Prostate gland (tissue), 2 donors: ENCODE measurements around the gene FGGY. TPM values are rescaled to one million over a fixed set of nuclear protein-coding genes. Genes with fewer than 3 reads are reported as not detected.

Experiments
- DNase-seq: peaks from one replicate; pipeline ENCODE4 v3.0.0-alpha.2; 2019; ENCODE audit warnings: low spot score
- H3K27ac ChIP-seq, 2 donors: fragments of 200-600 bp; sonication (generic); 2 replicates each; pipeline ENCODE4 v1.5.1; 2017 to 2019
- H3K27me3 ChIP-seq: fragments of 200-600 bp; sonication (generic); replicated peaks from 2 replicates; pipeline ENCODE4 v1.5.1; 2019; ENCODE audit not compliant: insufficient read depth
- H3K36me3 ChIP-seq, 2 donors: fragments of 200-600 bp; sonication (generic); 1 replicate in 1 of 2; 2 replicates in 1 of 2; pipeline versions ENCODE4 v1.5.1 to v1.8.1; 2017 to 2019
- H3K4me1 ChIP-seq: fragments of 200-600 bp; sonication (generic); replicated peaks from 2 replicates; pipeline ENCODE4 v1.5.1; 2019
- H3K4me3 ChIP-seq, 2 donors: fragments of 200-600 bp; sonication (generic); 2 replicates each; pipeline ENCODE4 v1.5.1; 2017 to 2019
- H3K9me3 ChIP-seq: fragments of 200-600 bp; sonication (generic); 2 replicates; pipeline ENCODE4 v1.5.1; 2017
- POLR2A ChIP-seq: fragments of 450-650 bp; IDR thresholded peaks from one replicate; pipeline ENCODE4 v1.6.1; 2016; ENCODE audit warnings: antibody characterized with exemption, mild to moderate bottlenecking
- POLR2AphosphoS5 ChIP-seq: sonication (generic); formaldehyde crosslinking; IDR thresholded peaks from one replicate; pipeline ENCODE4 v1.6.1; 2017; ENCODE audit warnings: antibody characterized with exemption
- WGBS: methylation state at CpG from one replicate; pipeline ENCODE4 v1.1.5; 2018; 5-methylcytosine and 5-hydroxymethylcytosine counted together
- intact Hi-C: fragments of 100-400 bp; cut with DNase I; formaldehyde crosslinking; loops from one replicate; pipeline ENCODE4 v1.14.2; 2022
- total RNA-seq, 2 donors: library from RNA; depleted of rRNA; stranded (reverse); fragments of >200 nt; gene quantifications; one replicate each; pipeline ENCODE4 v1.1.0, GENCODE V29; 2016
- TF ChIP-seq, protein P1 (sequence below), 4 experiments: fragments of 200-600 bp in 2 of 4; fragments of 450-650 bp in 2 of 4; sonication (generic) in 2 of 4; IDR thresholded peaks; 1 replicate in 3 of 4; 2 replicates in 1 of 4; pipeline ENCODE4 v1.5.1; 2016 to 2019; ENCODE audit warnings: antibody characterized with exemption in 4 of 4, mild to moderate bottlenecking in 2 of 4, moderate library complexity in 2 of 4

Gene FGGY
- total RNA-seq, 2 donors from 2014 or later = 28.6 to 32.2 TPM

DNA sequence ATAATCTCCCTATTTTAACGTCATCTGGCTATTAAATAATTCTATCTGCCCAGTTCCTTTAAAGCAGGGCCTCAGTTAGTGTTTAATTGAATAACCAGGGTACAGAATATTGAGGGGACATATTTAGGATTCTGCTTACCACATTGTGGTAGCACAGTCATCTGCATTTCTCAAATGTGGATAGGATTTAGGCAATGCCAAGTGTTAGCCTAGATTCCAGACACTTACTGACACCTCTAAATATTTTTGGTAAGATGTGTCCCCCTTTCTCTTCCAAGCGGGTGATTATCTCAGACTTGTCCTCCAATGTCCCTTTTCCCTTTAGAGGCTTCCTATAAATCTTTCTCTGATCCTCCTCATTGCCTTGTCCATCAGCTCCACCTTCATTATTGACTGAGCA lies 357.1 kb downstream of the FGGY start:
- WGBS = 100% methylated on average over 2 of the region's 2 CpGs
- no peak for DNase-seq
- H3K4me3 ChIP-seq = no peak overlapping the region
- no peaks in the 10 kb centered on the region for H3K9me3 ChIP-seq
- H3K27me3 ChIP-seq = no peaks in the 10 kb centered on the region
- no peaks in the 10 kb centered on the region for H3K36me3 ChIP-seq
- TF ChIP-seq POLR2A = no peak
- no peak for TF ChIP-seq POLR2AphosphoS5
- TF ChIP-seq, protein P1, sequence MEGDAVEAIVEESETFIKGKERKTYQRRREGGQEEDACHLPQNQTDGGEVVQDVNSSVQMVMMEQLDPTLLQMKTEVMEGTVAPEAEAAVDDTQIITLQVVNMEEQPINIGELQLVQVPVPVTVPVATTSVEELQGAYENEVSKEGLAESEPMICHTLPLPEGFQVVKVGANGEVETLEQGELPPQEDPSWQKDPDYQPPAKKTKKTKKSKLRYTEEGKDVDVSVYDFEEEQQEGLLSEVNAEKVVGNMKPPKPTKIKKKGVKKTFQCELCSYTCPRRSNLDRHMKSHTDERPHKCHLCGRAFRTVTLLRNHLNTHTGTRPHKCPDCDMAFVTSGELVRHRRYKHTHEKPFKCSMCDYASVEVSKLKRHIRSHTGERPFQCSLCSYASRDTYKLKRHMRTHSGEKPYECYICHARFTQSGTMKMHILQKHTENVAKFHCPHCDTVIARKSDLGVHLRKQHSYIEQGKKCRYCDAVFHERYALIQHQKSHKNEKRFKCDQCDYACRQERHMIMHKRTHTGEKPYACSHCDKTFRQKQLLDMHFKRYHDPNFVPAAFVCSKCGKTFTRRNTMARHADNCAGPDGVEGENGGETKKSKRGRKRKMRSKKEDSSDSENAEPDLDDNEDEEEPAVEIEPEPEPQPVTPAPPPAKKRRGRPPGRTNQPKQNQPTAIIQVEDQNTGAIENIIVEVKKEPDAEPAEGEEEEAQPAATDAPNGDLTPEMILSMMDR (IDR thresholded peaks at IDR 0.05) = no peak
- intact Hi-C loops = no loop called here
- H3K27ac ChIP-seq = no peak overlapping the region
- H3K4me1 ChIP-seq = no peaks in the 10 kb centered on the region

GRCh38 chr1:59657873-59658465 lies 361.1 kb downstream of the FGGY start:
- Histone ChIP-seq H3K4me1 (no peaks in the 10 kb centered on the region), H3K27ac (no peak overlapping the region), H3K4me3 (no peak overlapping the region), H3K9me3 (no peaks in the 10 kb centered on the region), H3K36me3 (no peaks in the 10 kb centered on the region), H3K27me3 (no peaks in the 10 kb centered on the region)
- no peak for TF ChIP-seq POLR2AphosphoS5
- TF ChIP-seq POLR2A = no peak
- TF ChIP-seq, protein P1 (IDR thresholded peaks at IDR 0.05) = no peak
- WGBS = 89% methylated on average over 3 of the region's 3 CpGs
- intact Hi-C loops = no loop called here
- DNase-seq = no peak

DNA sequence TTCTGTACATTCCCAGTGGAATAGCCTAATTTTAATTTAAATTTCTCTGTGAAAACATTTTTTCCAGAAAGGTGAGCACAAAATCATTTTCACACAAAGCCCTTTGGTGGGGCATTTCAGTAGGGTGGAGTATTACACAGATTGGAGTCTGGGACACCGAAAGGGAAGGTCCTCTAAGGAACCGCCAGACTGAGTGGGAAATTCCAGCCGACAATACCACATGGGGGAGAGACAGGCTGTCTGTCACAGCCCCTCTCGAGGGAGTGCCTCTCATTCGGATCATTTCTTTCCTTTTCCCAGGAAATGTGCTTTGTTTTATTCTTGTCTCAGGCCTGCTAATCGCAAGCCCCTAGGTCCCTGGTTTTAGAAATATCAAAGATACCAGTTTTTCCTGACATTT lies 367.3 kb downstream of the FGGY start:
- Histone ChIP-seq H3K4me1 (no peaks in the 10 kb centered on the region), H3K4me3 (no peak overlapping the region), H3K9me3 (no peaks in the 10 kb centered on the region), H3K27me3 (no peaks in the 10 kb centered on the region), H3K27ac (no peak overlapping the region), H3K36me3 (no peaks in the 10 kb centered on the region)
- DNase-seq = no peak
- TF ChIP-seq POLR2A = no peak
- no peak for TF ChIP-seq POLR2AphosphoS5
- TF ChIP-seq, protein P1 (IDR thresholded peaks at IDR 0.05) = no peak
- intact Hi-C loops = no loop called here
- 83% methylated on average over 6 of the region's 6 CpGs for WGBS

DNA sequence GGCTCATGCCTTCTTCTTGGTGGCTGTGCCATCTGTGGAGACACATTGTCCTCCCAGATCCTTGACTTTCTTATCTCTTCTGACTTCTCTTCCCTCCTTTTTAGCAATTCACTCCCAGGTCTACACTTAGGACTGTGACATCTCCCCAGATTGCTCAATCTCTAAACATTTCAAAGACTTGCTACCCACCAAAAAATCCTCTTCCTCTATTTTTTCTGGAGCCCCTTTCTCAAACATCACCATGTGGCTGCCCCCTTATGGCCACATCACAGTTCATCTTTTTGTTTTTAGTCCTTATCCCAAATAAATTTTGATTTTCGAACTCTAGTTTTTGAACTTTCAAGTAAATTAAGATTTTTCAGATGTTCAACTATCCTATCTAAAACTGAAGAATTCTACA lies 369.2 kb downstream of the FGGY start:
- no peaks in the 10 kb centered on the region for H3K9me3 ChIP-seq
- no peaks in the 10 kb centered on the region for H3K27me3 ChIP-seq
- no peaks in the 10 kb centered on the region for H3K36me3 ChIP-seq
- no peak for DNase-seq
- no peak for TF ChIP-seq POLR2AphosphoS5
- TF ChIP-seq, protein P1 (IDR thresholded peaks at IDR 0.05) = no peak
- TF ChIP-seq POLR2A = no peak
- intact Hi-C loops = no loop called here
- no peak overlapping the region for H3K4me3 ChIP-seq
- WGBS = 96% methylated on average over 1 of the region's 1 CpG
- no peak overlapping the region for H3K27ac ChIP-seq
- no peaks in the 10 kb centered on the region for H3K4me1 ChIP-seq

DNA sequence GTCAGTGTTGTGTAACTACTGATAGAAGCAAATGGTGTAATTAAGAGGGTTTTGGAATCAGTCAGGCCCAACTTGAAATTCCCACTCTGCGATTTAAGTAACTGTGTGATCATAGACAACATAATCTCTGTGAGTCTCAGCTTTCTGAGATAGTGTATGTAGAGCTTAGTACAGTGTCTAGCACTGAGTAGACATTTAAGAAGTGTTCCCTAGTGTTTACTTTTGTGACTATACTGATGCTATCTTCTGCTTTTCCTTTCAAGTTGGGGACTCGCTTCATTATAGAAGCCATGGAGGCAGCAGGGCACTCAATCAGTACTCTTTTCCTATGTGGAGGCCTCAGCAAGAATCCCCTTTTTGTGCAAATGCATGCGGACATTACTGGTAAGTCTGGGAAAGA lies 370.1 kb downstream of the FGGY start:
- TF ChIP-seq POLR2A = no peak
- peak; percentile 69 for TF ChIP-seq POLR2AphosphoS5
- TF ChIP-seq, protein P1 (IDR thresholded peaks at IDR 0.05) = no peak
- intact Hi-C loops = no loop called here

More for the DNA sequence above, 370.1 kb downstream of the FGGY start:
- WGBS = 55% methylated on average over 3 of the region's 3 CpGs
- no peak overlapping the region for H3K27ac ChIP-seq
- no peak for DNase-seq
- H3K4me1 ChIP-seq = no peaks in the 10 kb centered on the region
- no peaks in the 10 kb centered on the region for H3K27me3 ChIP-seq
- H3K36me3 ChIP-seq = no peaks in the 10 kb centered on the region
- H3K9me3 ChIP-seq = no peaks in the 10 kb centered on the region
- no peak overlapping the region for H3K4me3 ChIP-seq
